ENCODE measurements around the gene MED12.

The MED12 gene

DNA sequence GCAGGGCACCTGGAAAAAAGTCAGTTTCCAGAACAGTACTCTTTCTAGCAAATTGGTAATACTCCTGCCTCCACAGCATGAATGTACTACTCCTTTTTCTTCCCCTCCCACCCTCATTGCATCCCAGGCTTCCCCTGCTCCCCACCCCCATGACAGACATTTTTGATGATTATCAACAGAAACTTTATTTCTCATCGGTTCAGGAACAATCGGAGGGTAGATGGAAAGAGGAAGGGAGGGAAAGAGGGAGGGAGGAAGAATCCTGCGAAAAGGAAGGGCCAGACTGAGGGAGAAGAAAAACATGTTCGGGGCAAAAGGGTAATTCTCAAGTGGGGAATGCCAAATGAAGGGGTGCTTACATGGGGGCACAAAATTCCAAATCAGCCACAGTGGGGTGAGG is 11.2 kb upstream of the MED12 start:
- DNase-seq, result no peak

DNA sequence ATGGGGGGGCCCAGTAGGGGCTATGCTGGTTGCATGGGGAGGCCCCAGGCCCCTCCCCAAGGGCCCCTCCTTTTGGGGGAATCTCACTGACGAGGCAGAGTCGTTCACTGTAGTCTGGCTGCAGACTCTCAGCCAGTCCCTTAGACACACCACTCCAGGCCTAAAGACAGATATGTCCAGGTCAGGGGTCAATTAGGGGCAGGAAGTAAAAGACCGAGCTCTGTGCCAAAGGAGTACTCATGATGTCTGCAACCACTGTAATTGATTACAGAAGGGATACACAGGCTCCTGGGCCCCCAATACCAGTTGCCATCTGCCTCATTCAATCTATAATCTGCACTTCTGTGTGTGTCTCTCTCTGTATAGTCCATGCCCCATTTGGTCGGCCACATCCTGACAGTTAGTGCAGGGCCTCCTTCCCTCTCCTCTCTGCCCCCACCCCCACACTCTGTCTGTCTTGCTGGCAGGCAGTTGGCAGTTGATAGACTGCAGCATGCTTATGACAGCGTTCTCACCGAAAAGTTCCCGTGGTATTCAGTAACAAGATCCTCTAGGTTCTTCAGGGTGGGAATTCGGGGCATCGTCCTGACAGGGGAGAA is 10.5 kb upstream of the MED12 start:
- no peak for DNase-seq

DNA sequence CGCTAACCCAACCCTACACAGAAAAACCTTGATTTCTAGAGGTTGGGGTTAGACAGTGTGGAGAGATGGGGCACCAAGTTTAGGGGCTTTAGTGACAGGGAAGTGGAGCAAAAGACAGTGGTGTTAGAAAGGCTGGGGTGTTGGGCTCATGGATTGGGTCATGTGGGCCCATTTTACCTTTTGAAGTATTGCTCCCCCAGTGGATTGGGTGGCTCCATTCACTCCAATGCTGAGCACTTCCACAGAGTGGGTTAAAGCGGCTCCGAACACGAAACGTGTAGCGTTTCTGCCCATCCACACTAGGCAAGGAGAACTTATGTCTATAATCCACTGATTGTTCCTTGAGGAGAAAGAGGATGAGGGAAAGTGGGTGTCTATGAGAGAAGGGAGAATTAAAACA is 9.3 kb upstream of the MED12 start:
- DNase-seq, result no peak

DNA sequence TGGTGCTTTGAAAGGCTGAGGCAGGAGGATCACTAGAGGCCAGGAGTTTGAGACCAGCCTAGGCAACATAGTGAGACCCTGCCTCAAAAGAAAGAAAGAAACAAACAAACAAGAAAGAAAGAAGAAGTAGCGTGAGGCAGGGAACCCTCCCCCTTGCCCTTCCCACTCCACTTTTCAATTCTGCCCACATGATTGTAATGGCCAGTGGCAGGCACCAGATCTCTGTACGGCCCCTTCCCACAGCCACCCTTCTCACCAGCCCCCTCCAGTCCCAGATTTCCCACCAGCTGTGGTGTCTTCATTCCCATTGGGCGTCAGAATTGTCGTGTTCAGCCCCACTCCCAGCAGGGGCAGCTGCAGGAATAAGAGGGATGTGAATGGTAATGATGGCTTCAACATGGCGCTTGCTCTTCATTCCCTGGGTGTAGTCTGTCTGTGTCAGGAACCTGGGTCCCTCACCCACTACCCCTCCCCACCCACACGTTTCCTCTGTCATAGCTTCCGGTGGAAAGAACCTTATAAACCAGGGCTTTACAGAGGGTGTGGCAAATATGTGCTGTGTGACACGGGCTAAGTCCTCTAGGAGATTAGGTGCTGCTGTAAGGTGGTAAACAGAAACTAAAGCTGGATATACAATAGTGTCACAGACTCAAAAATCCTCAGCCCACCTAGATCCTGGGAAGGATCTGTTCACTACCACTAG is 7.1 kb upstream of the MED12 start, which contains the start of gene IL2RG:
Gene IL2RG (minus strand): TSS at position 437 of the 703 bp plus-strand sequence. CDS start 38 bp downstream, at position 399.
- no peak for DNase-seq

DNA sequence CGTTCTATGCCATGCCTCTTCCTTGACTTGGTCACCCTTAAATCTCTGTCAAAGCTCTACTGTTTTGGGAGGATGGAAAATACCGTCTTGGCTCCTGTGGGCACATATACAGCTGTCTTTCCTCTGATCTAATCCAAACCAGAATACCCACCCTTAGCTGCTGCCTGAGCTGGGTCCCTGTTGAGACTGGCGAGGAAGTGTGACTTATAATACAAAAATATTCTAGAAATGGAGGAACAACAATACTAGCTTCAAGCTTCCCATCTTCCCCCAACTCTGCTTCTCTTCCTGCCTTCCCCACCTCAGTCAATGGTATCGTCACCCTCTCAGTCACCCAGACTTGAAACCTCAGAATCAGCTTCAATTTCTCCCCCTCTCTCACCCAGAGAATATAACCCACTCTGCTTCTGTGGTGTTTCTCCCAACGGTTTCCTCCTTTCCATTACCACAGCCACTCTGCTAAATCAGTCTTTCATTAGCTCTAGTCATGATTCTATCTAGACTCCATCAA is 6.4 kb upstream of the MED12 start:
- DNase-seq, result no peak

DNA sequence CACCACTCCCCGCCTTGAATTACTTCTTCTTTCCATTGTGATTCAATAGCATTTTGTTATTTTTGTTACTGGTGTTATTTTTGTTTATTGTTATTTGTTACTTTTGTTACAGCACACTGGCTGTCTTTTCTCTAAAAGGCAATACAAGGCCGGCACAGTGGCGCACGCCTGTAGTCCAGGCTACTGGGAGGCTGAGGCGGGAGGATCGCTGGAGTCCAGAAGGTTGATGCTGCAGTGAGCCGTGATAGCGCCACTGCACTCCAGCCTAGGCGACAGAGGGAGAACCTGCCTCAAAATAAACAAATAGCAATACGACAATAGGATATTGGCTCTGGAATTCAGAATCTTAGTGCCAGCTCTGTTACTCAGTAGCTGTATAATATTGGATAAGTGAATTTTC is 1.0 kb upstream of the MED12 start:
- no peak for DNase-seq

DNA sequence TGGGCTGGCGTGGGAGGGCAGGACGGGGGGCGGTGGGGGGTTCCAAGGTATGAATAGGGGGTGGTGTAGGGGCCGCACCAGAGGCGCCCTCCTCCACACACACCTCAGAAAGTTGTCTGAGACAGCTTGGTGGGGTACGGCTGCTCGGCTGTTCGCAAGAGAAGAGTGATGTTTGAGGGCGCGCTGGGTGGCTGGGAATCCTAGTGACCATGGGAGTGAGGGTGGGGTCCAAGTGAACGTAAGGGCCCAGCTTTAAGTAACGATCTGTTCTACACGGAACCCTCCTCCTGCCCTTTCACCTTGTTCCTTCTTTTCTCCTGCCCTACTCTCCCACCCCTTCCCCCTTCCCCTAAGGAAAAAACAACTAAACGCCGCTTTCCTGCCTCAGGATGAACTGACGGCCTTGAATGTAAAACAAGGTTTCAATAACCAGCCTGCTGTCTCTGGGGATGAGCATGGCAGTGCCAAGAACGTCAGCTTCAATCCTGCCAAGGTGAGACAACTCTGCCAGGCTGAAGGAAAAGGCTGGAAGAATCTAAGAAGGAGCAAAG is 664 bp downstream of the MED12 start:
- no peak for DNase-seq

DNA sequence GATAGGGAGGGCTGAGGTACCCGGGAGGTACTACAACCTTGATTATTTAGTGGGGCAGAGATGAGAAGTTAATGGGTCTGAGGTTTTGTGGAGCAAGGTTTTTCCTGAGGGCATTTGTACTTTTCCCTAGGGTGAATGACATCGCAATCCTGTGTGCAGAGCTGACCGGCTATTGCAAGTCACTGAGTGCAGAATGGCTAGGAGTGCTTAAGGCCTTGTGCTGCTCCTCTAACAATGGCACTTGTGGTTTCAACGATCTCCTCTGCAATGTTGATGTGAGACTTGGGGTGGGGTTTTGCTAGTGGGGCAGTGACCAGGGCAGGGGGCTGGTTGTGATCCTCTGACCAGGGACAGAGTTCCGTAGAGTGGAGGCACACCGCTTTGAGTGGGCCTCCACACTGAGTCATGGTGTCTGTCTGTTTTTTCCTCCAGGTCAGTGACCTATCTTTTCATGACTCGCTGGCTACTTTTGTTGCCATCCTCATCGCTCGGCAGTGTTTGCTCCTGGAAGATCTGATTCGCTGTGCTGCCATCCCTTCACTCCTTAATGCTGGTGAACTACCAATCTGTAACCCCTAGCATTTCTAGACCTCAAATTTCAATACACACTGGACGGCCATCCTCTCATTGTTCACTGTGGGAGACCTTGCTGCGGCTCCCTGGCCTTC is 9.9 kb downstream of the MED12 start:
- no peak for DNase-seq

DNA sequence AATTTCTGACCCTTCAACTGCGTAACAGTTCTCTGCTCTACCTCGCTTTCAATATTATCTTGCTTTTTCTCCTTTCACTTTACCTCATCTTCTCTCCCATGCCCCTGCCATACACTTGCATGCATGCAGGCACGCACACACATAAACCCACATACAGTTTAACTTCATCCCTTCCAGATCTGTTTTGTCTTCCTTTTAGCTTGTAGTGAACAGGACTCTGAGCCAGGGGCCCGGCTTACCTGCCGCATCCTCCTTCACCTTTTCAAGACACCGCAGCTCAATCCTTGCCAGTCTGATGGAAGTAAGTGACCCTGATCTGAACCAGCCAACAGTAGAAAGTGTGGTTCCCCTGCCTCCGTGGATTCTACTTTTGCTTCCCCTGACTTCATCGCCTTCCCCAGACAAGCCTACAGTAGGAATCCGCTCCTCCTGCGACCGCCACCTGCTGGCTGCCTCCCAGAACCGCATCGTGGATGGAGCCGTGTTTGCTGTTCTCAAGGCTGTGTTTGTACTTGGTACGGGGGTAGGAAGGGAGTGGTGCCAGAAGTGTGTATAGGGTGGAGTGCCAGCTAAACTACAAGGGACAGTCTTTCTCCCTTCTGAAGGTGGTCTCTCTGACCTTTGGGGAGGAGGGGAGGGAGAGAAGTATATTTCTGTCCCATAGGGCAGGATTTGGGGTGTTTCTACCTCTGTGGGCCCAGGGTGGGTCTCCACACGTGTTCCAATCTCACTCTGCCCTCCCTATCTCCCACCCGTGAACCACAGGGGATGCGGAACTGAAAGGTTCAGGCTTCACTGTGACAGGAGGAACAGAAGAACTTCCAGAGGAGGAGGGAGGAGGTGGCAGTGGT is 10.7 kb downstream of the MED12 start:
- DNase-seq, result peak; percentile 39

DNA sequence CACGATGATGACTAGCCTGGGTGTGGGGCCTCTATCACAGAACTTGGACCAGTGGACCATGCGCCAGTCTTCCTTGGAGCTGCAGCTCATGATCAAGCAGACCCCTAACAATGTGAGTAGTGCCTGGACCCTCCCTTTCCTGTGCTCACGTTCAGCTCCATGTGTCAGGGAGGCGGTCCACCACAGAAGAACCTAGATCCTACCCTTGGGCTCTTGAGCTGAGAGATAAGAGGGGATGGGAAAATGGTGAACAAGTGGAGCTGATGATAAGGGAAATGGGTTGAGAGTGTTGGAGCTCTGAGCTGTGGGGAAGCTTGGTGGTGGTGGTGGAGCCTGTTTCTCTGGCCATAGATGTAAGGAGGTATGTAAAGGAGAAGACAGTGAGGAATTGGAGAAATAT is 13.1 kb downstream of the MED12 start:
- no peak for DNase-seq

DNA sequence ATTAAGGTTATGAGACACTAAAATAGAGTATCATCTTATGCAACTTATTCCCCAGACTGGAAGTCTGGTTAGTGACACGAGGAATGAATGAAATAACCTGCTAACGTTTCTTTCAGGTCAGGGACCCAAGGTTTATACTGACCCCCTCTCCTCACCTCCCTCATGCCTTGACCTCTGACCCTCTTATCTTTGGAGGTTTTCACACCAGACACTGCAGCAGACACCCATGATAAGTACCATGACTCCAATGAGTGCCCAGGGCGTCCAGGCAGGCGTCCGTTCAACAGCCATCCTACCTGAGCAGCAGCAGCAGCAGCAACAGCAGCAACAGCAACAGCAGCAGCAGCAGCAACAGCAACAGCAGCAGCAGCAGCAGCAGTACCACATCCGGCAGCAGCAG is 22.0 kb downstream of the MED12 start:
- DNase-seq, result no peak

DNA sequence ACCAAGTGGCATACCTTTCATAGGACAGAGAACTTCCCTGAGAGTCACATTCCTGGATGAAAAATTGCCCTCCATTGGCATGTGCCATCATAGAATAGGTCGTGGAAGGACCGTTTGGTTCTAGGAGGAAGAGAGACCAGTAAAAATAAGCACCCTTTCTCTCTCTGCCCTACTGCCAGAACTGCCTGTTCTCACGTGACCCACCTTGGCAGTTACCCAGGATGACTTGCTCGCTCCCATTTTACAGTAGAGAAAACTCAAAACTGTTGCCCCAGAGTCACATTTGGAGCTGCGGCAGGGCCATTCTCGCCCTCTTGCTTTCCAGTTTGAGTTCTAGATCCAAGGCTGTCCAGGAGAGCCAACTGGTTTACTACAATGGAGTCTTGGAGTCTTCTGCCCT is 25.1 kb downstream of the MED12 start:
- DNase-seq, result no peak

DNA sequence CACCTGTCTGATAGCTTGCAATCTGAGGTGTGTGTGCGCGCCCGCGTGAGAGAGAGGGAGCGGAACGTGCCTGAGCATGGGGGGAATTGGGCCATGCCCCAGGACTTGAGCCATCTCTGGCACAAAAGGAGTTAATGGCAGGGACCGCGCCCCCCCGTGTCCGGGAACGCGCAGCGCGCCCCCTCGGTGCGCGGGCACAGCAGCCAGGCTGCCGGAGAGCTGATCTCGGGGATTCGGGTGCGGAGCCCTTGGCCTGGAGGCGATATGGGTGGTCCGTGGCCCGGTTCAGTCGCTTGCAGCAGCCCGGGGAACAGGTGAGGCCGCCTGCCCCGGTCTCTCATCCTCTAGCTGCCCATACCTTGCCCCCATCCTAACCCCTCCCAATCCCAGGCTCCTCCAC is 26.3 kb downstream of the MED12 start, which contains the start of gene NLGN3:
Gene NLGN3 (plus strand): TSS at position 191 of the 400 bp plus-strand sequence. CDS start 2,909 bp downstream, outside the sequence.
- peak; percentile 30 for DNase-seq

DNA sequence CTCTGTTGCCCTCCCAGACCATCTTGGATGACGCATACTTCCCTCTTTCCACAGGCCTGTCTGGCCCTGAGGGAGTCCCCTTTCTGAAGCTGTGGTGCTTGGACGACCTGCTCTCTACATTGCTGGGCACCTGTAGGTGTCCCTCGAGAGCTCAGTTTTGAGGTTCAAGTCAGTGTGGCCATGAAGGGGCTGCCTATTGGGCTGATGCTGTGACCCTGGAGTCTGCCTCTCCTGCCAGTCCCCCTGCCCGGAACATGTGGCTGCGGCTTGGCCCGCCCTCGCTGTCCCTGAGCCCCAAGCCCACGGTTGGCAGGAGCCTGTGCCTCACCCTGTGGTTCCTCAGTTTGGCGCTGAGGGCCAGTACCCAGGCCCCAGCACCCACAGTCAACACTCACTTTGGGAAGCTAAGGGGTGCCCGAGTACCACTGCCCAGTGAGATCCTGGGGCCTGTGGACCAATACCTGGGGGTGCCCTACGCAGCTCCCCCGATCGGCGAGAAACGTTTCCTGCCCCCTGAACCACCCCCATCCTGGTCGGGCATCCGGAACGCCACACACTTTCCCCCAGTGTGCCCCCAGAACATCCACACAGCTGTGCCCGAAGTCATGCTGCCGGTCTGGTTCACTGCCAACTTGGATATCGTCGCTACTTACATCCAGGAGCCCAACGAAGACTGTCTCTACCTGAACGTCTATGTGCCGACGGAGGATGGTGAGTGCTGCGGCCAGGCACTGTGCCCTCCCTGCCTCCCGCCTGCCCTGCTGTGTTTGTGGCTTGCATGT is 29.3 kb downstream of the MED12 start:
- DNase-seq, result no peak

DNA sequence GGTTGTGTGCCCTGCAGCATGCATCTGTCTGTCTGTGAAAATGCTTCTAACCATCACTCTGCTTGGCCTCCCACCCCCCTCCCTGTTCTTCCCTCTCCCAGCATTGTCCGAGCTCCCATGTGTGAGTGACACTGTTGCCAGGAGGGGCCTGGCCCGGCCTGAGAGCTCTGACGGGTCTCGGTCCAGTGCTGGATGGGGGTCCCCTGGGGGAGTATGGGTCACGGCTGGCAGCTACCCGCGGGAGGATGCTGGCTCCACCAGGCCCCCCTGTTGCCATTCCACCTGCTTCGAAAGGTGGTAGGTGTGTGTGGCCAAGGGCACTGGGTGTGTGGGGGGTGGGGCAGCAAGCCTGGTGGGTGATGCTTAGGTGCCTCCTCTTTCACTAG is 29.9 kb downstream of the MED12 start:
- DNase-seq, result no peak

DNA sequence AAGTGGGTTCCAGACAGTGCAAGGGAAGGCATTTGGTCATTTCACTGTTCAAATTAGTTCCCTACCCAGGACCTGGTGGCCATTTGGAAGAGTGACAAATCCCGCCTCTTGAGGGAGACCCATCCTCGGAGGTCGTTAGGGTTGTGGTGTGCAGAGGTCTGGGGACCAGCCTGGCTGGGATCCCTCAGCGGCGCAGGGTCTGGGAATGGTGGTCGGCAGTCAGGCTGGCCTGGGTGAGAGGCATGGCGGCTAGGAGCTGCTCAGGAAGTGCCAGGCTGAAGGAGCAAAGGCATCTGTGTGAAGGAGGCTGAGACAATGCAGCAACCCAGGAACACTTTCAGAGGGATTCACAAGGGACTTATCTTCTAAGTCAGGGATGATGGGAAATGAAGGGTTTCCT is 33.0 kb downstream of the MED12 start:
- no peak for DNase-seq

DNA sequence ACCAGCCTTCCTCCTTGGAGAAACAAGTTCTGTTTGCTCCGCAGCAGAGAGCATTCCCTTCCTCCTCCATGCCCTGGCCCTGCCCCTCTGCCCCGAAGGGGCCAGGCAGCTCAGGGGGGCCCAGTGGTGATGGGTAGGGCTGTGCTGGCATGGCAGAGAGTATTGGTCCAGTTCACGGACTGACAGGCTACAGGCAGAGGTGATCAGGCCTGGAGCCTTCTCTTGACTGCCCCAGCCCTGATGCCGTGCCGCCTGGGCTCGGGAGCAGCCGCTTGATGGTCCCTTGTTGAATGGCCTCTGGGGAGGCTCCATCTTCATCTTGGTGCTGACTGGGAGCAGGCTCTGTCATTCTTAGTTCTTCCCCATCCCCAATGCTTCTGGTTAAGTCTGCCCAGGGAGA is 35.8 kb downstream of the MED12 start:
- DNase-seq, result no peak

DNA sequence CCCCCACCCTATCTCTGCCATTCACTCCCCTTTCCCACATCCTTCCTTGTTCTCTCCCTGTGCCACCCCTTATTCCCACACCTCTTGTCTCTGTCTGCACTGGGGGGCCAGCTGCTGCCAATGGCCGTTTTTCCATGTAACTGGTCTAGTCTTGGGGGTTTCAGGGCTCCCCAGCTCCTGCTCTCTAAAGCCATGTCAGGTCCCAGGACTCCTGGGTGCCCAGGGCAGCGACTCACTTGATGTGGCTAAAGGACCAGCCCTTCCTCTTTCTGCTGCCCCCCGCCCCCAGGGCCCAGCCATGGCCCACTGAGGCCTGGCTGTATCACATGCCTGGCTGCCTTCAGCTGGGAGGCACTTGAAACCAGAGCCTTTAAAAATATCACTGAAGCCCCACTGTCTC is 36.2 kb downstream of the MED12 start:
- DNase-seq, result no peak

DNA sequence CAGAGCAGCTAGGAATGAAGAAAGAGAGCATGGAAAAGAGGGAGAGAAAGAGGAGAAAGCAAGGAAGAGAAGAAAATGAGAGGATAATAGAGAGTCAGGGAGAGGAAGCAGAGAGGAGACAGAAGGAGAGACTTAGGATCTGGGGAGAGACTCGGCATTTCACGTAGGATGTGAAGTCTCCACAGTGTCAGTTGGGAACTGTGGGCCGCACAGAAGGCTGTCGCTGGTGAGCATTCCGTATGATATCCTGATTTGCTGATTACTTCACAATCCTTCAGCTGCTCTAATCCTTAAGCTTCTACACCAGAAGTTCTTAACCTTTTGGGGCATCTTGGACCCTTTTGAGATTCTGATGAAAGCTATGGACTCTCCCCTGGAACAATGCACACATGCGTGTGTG is 40.2 kb downstream of the MED12 start:
- no peak for DNase-seq

DNA sequence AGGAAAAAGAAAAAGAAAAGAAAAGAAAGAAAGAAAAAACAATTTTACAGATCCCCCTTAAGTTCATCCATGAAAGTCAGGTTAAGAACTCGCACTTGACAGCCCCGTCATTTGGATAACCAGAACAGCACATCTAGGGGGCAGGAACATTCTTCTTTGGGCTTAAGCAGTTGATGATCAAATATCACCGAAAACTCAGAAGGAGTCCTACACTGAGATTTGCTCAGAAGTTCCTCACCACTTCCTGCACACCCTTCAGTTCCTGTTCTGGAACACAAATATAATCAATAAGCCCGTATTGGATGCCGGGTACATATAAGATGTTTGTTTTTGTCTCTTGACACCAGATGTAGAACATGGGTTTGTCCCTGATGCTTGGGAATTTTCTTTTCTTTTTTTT is 40.9 kb downstream of the MED12 start:
- DNase-seq, result no peak

DNA sequence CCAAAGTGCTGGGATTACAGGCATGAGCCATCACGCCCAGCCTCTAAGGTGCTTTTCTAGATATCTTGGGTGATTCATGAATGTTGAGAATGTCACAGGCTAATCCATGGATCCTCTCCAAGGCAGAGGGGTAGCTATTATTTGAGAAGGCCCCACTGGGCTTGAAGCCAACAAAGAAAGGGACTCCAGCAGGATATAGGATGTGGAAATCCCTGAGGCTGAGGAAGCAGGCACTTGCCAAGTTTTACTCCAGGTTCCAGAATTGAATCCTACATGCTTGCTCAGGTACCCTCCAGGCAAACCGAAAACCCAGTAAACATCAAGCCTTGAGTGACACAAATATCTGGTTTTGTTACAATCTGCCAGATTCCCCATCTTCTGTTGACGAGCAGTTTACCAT is 42.1 kb downstream of the MED12 start:
- no peak for DNase-seq
